Suprapubic skin (tissue), 4 donors: Measurements from ENCODE around the gene MCFD2.

ENCODE experiments used
- EP300 ChIP-seq: sonication (generic); formaldehyde crosslinking; IDR thresholded peaks from one replicate; pipeline ENCODE4 v1.6.1; 2017; ENCODE audit warnings: antibody characterized with exemption
- POLR2A ChIP-seq, 2 donors: fragments of 450-650 bp; IDR thresholded peaks; one replicate each; pipeline ENCODE4 v1.6.1; 2017; ENCODE audit warnings: antibody characterized with exemption in 2 of 2, mild to moderate bottlenecking in 2 of 2, moderate library complexity in 2 of 2
- POLR2AphosphoS5 ChIP-seq, 3 donors: sonication (generic); formaldehyde crosslinking; IDR thresholded peaks; one replicate each; pipeline ENCODE4 v1.6.1; 2017; ENCODE audit warnings: antibody characterized with exemption in 3 of 3
- TF ChIP-seq, protein P1 (sequence below), 2 donors: fragments of 200-600 bp in 1 of 2; fragments of 450-650 bp in 1 of 2; sonication (generic) in 1 of 2; IDR thresholded peaks; one replicate each; pipeline ENCODE4 v1.5.1; 2016 to 2019; ENCODE audit warnings: antibody characterized with exemption in 2 of 2, mild to moderate bottlenecking in 1 of 2, moderate library complexity in 1 of 2

DNA sequence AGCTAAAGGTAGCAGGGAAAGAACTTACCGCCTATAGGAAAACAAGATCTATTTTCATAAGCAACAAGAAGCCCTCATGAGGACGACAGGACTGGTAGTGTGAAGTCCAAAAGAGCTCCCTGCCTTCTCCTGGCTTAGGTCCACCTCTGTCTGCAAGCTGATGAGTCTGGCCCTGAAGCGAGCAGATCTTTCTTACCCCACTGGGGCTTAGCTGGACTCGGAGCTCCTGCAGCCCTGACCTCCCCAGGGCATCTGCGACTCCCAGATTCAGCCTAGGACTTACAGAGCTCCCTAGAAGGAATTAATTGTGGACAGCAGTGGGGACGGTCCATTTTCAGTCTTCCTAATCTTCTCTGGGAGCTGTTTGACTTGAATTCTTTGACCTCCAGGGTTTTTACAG is 53.7 kb downstream of the MCFD2 start:
- TF ChIP-seq, protein P1, sequence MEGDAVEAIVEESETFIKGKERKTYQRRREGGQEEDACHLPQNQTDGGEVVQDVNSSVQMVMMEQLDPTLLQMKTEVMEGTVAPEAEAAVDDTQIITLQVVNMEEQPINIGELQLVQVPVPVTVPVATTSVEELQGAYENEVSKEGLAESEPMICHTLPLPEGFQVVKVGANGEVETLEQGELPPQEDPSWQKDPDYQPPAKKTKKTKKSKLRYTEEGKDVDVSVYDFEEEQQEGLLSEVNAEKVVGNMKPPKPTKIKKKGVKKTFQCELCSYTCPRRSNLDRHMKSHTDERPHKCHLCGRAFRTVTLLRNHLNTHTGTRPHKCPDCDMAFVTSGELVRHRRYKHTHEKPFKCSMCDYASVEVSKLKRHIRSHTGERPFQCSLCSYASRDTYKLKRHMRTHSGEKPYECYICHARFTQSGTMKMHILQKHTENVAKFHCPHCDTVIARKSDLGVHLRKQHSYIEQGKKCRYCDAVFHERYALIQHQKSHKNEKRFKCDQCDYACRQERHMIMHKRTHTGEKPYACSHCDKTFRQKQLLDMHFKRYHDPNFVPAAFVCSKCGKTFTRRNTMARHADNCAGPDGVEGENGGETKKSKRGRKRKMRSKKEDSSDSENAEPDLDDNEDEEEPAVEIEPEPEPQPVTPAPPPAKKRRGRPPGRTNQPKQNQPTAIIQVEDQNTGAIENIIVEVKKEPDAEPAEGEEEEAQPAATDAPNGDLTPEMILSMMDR (IDR thresholded peaks at IDR 0.05) = no peak
- TF ChIP-seq POLR2A (IDR thresholded peaks at IDR 0.05) (no peak), POLR2AphosphoS5 (IDR thresholded peaks at IDR 0.05) (no peak), EP300 (no peak)
